ENCODE measurements around the gene CNIH2. TPM values are rescaled to one million over a fixed set of nuclear protein-coding genes. Genes with fewer than 3 reads are reported as not detected.
"Not testable (repeated sequence)": the region's sequence is repeated elsewhere in the genome, so short reads cannot be mapped to it uniquely, and the experiment has no call there.

Gene CNIH2
- total RNA-seq, 2 donors from 2014 or later: 1.7 to 4.5 TPM

- H3K27ac Mint-ChIP-seq: no peak overlapping the region
- H3K36me3 Mint-ChIP-seq: peaks cover 0 to 7% of the 10 kb centered on the region in 2 donors
- peaks cover 0 to 6% of the 10 kb centered on the region in 2 donors for H3K9me3 Mint-ChIP-seq
- DNase-seq (ENCODE audit: low spot score in 2 of 2) (no peak), ATAC-seq (no peak)
These were observed 36.2 kb downstream of the CNIH2 start for GRCh38 chr11:66314186-66314501.

- peaks cover 0 to 10% of the 10 kb centered on the region in 2 donors for H3K9me3 Mint-ChIP-seq
- peak overlapping the region in 1 of 2 donors; percentile 6 for H3K27ac Mint-ChIP-seq
- peaks cover 0 to 14% of the 10 kb centered on the region in 2 donors for H3K36me3 Mint-ChIP-seq
- no peak for ATAC-seq
- DNase-seq (ENCODE audit: low spot score in 2 of 2): no peak
These were observed 36.9 kb downstream of the CNIH2 start for GRCh38 chr11:66314561-66315497.

- DNase-seq (ENCODE audit: low spot score in 2 of 2) (no peak), ATAC-seq (no peak)
- Mint-ChIP-seq H3K36me3 (peaks cover 0 to 19% of the 10 kb centered on the region in 2 donors), H3K9me3 (peaks cover 0 to 10% of the 10 kb centered on the region in 2 donors), H3K27ac (peak overlapping the region in 1 of 2 donors; percentile 6)
These were observed 37.5 kb downstream of the CNIH2 start for GRCh38 chr11:66315498-66315885.

GRCh38 chr11:66315921-66316811 lies 38.2 kb downstream of the CNIH2 start:
- H3K9me3 Mint-ChIP-seq: peaks cover 0 to 10% of the 10 kb centered on the region in 2 donors
- ATAC-seq (no peak), DNase-seq (ENCODE audit: low spot score in 2 of 2) (no peak)
- H3K36me3 Mint-ChIP-seq: peaks cover 0 to 19% of the 10 kb centered on the region in 2 donors
- no peak overlapping the region for H3K27ac Mint-ChIP-seq

- peaks cover 0 to 19% of the 10 kb centered on the region in 2 donors for H3K36me3 Mint-ChIP-seq
- no peak for ATAC-seq
- H3K9me3 Mint-ChIP-seq: peaks cover 0 to 10% of the 10 kb centered on the region in 2 donors
- H3K27ac Mint-ChIP-seq: peak within 1 kb of the TSS; percentile 29 to 44
- no peak for DNase-seq (ENCODE audit: low spot score in 2 of 2)
These were observed 38.9 kb downstream of the CNIH2 start, which contains the start of gene CD248 for GRCh38 chr11:66316849-66317251. Gene CD248, minus strand, starts transcription at chr11:66317044. Its CDS starts 17 bp downstream, at chr11:66317027.

GRCh38 chr11:66317322-66317722 lies 39.3 kb downstream of the CNIH2 start:
- Mint-ChIP-seq H3K36me3 (peaks cover 0 to 19% of the 10 kb centered on the region in 2 donors), H3K27ac (peak overlapping the region; percentile 29 to 44), H3K9me3 (peaks cover 0 to 10% of the 10 kb centered on the region in 2 donors)
- no peak for DNase-seq (ENCODE audit: low spot score in 2 of 2)
- peak in 1 of 2 donors; percentile 10 for ATAC-seq

GRCh38 chr11:66317723-66318599 lies 40.0 kb downstream of the CNIH2 start:
- ATAC-seq: peak; percentile 59 to 72
- Mint-ChIP-seq H3K27ac (peak overlapping the region; percentile 29 to 44), H3K36me3 (peaks cover 0 to 19% of the 10 kb centered on the region in 2 donors), H3K9me3 (peaks cover 0 to 10% of the 10 kb centered on the region in 2 donors)
- DNase-seq (ENCODE audit: low spot score in 2 of 2): no peak

GRCh38 chr11:66318600-66318970 lies 40.6 kb downstream of the CNIH2 start:
- peaks cover 0 to 19% of the 10 kb centered on the region in 2 donors for H3K36me3 Mint-ChIP-seq
- no peak overlapping the region for H3K27ac Mint-ChIP-seq
- ATAC-seq (no peak), DNase-seq (ENCODE audit: low spot score in 2 of 2) (no peak)
- peaks cover 0 to 10% of the 10 kb centered on the region in 2 donors for H3K9me3 Mint-ChIP-seq

GRCh38 chr11:66320289-66320688 lies 42.3 kb downstream of the CNIH2 start:
- Mint-ChIP-seq H3K36me3 (peaks cover 0 to 19% of the 10 kb centered on the region in 2 donors), H3K9me3 (peaks cover 0 to 10% of the 10 kb centered on the region in 2 donors)
- not testable (repeated sequence) for ATAC-seq; H3K27ac Mint-ChIP-seq; DNase-seq (ENCODE audit: low spot score in 2 of 2)

- not testable (repeated sequence) for ATAC-seq; DNase-seq (ENCODE audit: low spot score in 2 of 2); H3K27ac Mint-ChIP-seq
- peaks cover 0 to 19% of the 10 kb centered on the region in 2 donors for H3K36me3 Mint-ChIP-seq
- H3K9me3 Mint-ChIP-seq: peaks cover 0 to 10% of the 10 kb centered on the region in 2 donors
These were observed 42.8 kb downstream of the CNIH2 start for GRCh38 chr11:66320748-66321147.

- DNase-seq (ENCODE audit: low spot score in 2 of 2) (no peak), ATAC-seq (no peak)
- Mint-ChIP-seq H3K27ac (no peak overlapping the region), H3K9me3 (peaks cover 0 to 10% of the 10 kb centered on the region in 2 donors), H3K36me3 (peaks cover 0 to 19% of the 10 kb centered on the region in 2 donors)
These were observed 43.6 kb downstream of the CNIH2 start for GRCh38 chr11:66321606-66322005.

GRCh38 chr11:66322732-66323427 lies 44.9 kb downstream of the CNIH2 start:
- ATAC-seq (no peak), DNase-seq (ENCODE audit: low spot score in 2 of 2) (no peak)
- peaks cover 0 to 10% of the 10 kb centered on the region in 2 donors for H3K9me3 Mint-ChIP-seq
- no peak overlapping the region for H3K27ac Mint-ChIP-seq
- peaks cover 0 to 19% of the 10 kb centered on the region in 2 donors for H3K36me3 Mint-ChIP-seq

GRCh38 chr11:66323684-66324083 lies 45.7 kb downstream of the CNIH2 start:
- Mint-ChIP-seq H3K36me3 (peaks cover 0 to 16% of the 10 kb centered on the region in 2 donors), H3K9me3 (peaks cover 0 to 9% of the 10 kb centered on the region in 2 donors), H3K27ac (no peak overlapping the region)
- DNase-seq (ENCODE audit: low spot score in 2 of 2) (no peak), ATAC-seq (no peak)

- DNase-seq (ENCODE audit: low spot score in 2 of 2) (no peak), ATAC-seq (no peak)
- Mint-ChIP-seq H3K9me3 (no peaks in the 10 kb centered on the region), H3K27ac (peak overlapping the region in 1 of 2 donors; percentile 29), H3K36me3 (peaks cover 0 to 7% of the 10 kb centered on the region in 2 donors)
These were observed 46.7 kb downstream of the CNIH2 start for GRCh38 chr11:66324664-66325063.

GRCh38 chr11:66325263-66325671 lies 47.3 kb downstream of the CNIH2 start:
- Mint-ChIP-seq H3K36me3 (peaks cover 0 to under 1% of the 10 kb centered on the region in 2 donors), H3K9me3 (no peaks in the 10 kb centered on the region), H3K27ac (peak overlapping the region in 1 of 2 donors; percentile 50)
- ATAC-seq (no peak), DNase-seq (ENCODE audit: low spot score in 2 of 2) (no peak)
